ENCODE measurements around the gene COX6B1.
A peak's percentile ranks its signal among the peaks of the same experiment; 100 is the strongest.

COX6B1 gene

GRCh38 chr19:35643255-35644205, 4.6 kb upstream of the COX6B1 start (continued):
- peak; percentile 90 for TF ChIP-seq ZNF223 (tag by site-specific recombination; IDR thresholded peaks at IDR 0.05)
- no peak for TF ChIP-seq ZNF560 (tag by site-specific recombination; IDR thresholded peaks at IDR 0.05; ENCODE audit: borderline replicate concordance)
- peak; percentile 98 for TF ChIP-seq ZNF24 (tag by site-specific recombination; IDR thresholded peaks at IDR 0.05)
- no peak for TF ChIP-seq SCRT1 (tag by site-specific recombination; IDR thresholded peaks at IDR 0.05; ENCODE audit: borderline replicate concordance)
- TF ChIP-seq BCL11A (tag by site-specific recombination; IDR thresholded peaks at IDR 0.05; ENCODE audit: low read depth), result peak; percentile 87
- no peak for TF ChIP-seq ZNF416 (tag by site-specific recombination; IDR thresholded peaks at IDR 0.05)
- TF ChIP-seq ZNF175 (tag by site-specific recombination; IDR thresholded peaks at IDR 0.05), result no peak
- no peak for TF ChIP-seq YY2 (tag by site-specific recombination; IDR thresholded peaks at IDR 0.05)
- TF ChIP-seq ZNF354C (tag by site-specific recombination; IDR thresholded peaks at IDR 0.05; ENCODE audit: borderline replicate concordance, low read depth), result no peak
- TF ChIP-seq, protein P1, sequence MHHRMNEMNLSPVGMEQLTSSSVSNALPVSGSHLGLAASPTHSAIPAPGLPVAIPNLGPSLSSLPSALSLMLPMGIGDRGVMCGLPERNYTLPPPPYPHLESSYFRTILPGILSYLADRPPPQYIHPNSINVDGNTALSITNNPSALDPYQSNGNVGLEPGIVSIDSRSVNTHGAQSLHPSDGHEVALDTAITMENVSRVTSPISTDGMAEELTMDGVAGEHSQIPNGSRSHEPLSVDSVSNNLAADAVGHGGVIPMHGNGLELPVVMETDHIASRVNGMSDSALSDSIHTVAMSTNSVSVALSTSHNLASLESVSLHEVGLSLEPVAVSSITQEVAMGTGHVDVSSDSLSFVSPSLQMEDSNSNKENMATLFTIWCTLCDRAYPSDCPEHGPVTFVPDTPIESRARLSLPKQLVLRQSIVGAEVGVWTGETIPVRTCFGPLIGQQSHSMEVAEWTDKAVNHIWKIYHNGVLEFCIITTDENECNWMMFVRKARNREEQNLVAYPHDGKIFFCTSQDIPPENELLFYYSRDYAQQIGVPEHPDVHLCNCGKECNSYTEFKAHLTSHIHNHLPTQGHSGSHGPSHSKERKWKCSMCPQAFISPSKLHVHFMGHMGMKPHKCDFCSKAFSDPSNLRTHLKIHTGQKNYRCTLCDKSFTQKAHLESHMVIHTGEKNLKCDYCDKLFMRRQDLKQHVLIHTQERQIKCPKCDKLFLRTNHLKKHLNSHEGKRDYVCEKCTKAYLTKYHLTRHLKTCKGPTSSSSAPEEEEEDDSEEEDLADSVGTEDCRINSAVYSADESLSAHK (tag by site-specific recombination; IDR thresholded peaks at IDR 0.05), result peak; percentile 83
- TF ChIP-seq ZNF202 (tag by site-specific recombination; IDR thresholded peaks at IDR 0.05; ENCODE audit: borderline replicate concordance), result no peak
- TF ChIP-seq ZSCAN16 (tag by site-specific recombination; IDR thresholded peaks at IDR 0.05), result no peak; the same call in none of the 2 replicates
- no peak for TF ChIP-seq ZNF776 (tag by site-specific recombination; IDR thresholded peaks at IDR 0.05; ENCODE audit: borderline replicate concordance)
- peak; percentile 94 for TF ChIP-seq ZNF610 (tag by site-specific recombination; IDR thresholded peaks at IDR 0.05; ENCODE audit: borderline replicate concordance)
- TF ChIP-seq GLIS2 (tag by site-specific recombination; IDR thresholded peaks at IDR 0.05), result peak; percentile 98
- no peak; the same call in 1 of the 2 replicates for TF ChIP-seq HOXA7 (CRISPR knock-in tag; IDR thresholded peaks at IDR 0.05; ENCODE audit: borderline replicate concordance)
- no peak for TF ChIP-seq ZNF433 (tag by site-specific recombination; IDR thresholded peaks at IDR 0.05; ENCODE audit: low read depth)
- no peak for TF ChIP-seq ZNF16 (tag by site-specific recombination; IDR thresholded peaks at IDR 0.05; ENCODE audit: low read depth)
- TF ChIP-seq GLI2 (tag by site-specific recombination; IDR thresholded peaks at IDR 0.05; ENCODE audit: borderline replicate concordance, low read depth), result no peak; the same call in 1 of the 2 replicates
- no peak for TF ChIP-seq ZNF658 (tag by site-specific recombination; IDR thresholded peaks at IDR 0.05)
- no peak for TF ChIP-seq ZNF585B (tag by site-specific recombination; IDR thresholded peaks at IDR 0.05)
- no peak for TF ChIP-seq ZNF768 (tag by site-specific recombination; IDR thresholded peaks at IDR 0.05)
- TF ChIP-seq ZNF148 (tag by site-specific recombination; IDR thresholded peaks at IDR 0.05; ENCODE audit: borderline replicate concordance), result no peak
- no peak for TF ChIP-seq ZNF362 (tag by site-specific recombination; IDR thresholded peaks at IDR 0.05)
- TF ChIP-seq ZNF548 (tag by site-specific recombination; IDR thresholded peaks at IDR 0.05), result no peak
- peak; percentile 98 for TF ChIP-seq ZXDB (tag by site-specific recombination; IDR thresholded peaks at IDR 0.05)
- TF ChIP-seq ZFP3 (tag by site-specific recombination; IDR thresholded peaks at IDR 0.05; ENCODE audit: low read depth), result no peak
- no peak for TF ChIP-seq PRDM2 (tag by site-specific recombination; IDR thresholded peaks at IDR 0.05; ENCODE audit: borderline replicate concordance)

All from HEK293 (cell line).